GM12878 (cell line): ENCODE results near the gene DIAPH2.

Experiments
- JUNB ChIP-seq: IDR thresholded peaks from 2 replicates; pipeline ENCODE4 v1.6.1; 2016; ENCODE audit warnings: antibody characterized with exemption, mild to moderate bottlenecking
- REST ChIP-seq: IDR thresholded peaks from 2 replicates; pipeline ENCODE4 v1.6.1; 2012; ENCODE audit warnings: mild to moderate bottlenecking, low read depth, low read length
- SPI1 ChIP-seq: IDR thresholded peaks from 2 replicates; pipeline ENCODE4 v1.6.1; 2011; ENCODE audit warnings: low read depth, mild to moderate bottlenecking, low read length, moderate library complexity, borderline replicate concordance; ENCODE audit not compliant: insufficient read depth
- ZZZ3 ChIP-seq: IDR thresholded peaks from 2 replicates; pipeline ENCODE4 v1.6.1; 2011; ENCODE audit warnings: low read depth; ENCODE audit not compliant: control insufficient read depth, insufficient read length

- TF ChIP-seq SPI1 (no peak), JUNB (no peak), ZZZ3 (no peak), REST (no peak)
These were observed 626.6 kb downstream of the DIAPH2 start for GRCh38 chrX:97311066-97311778.
